Activated CD4-positive, CD25-positive, alpha-beta regulatory T cell treated with anti-CD3 and anti-CD28 coated beads, Interleukin-2, amount 50 U/mL, for 24 hours (primary cell): ENCODE results near the gene CPT1B.
"Not testable (repeated sequence)": the region's sequence is repeated elsewhere in the genome, so short reads cannot be mapped to it uniquely, and the experiment has no call there.

Experiments used
- ATAC-seq, 2 donors: fragments of 150-1000 bp; cut with Tn5 transposase; one replicate each; pipeline ENCODE4 v1.10.0; 2021; ENCODE audit warnings: mild to moderate bottlenecking in 1 of 2, moderate library complexity in 1 of 2

The CPT1B gene

GRCh38 chr22:50544078-50544745, 34.0 kb downstream of the CPT1B start:
- peak; percentile 25 to 39 for ATAC-seq

GRCh38 chr22:50542416-50542927, 35.8 kb downstream of the CPT1B start:
- ATAC-seq = peak; percentile 5 to 23

- ATAC-seq = peak; percentile 7 to 13
Observed at GRCh38 chr22:50541667-50542026, 36.6 kb downstream of the CPT1B start.

- ATAC-seq = no peak
Observed at GRCh38 chr22:50540381-50540780, 37.8 kb downstream of the CPT1B start.

- no peak for ATAC-seq
Observed at GRCh38 chr22:50537765-50538164, 40.5 kb downstream of the CPT1B start.

- ATAC-seq = no peak
Observed at GRCh38 chr22:50536226-50536625, 42.0 kb downstream of the CPT1B start.

- ATAC-seq = no peak
Observed at GRCh38 chr22:50535113-50535512, 43.1 kb downstream of the CPT1B start.

GRCh38 chr22:50533856-50534711, 44.1 kb downstream of the CPT1B start:
- not testable (repeated sequence) for ATAC-seq

GRCh38 chr22:50532824-50533796, 45.1 kb downstream of the CPT1B start:
- ATAC-seq = no peak

GRCh38 chr22:50531962-50532674, 46.1 kb downstream of the CPT1B start:
- no peak for ATAC-seq

- peak; percentile 49 to 53 for ATAC-seq
Observed at GRCh38 chr22:50531546-50531961, 46.7 kb downstream of the CPT1B start.

GRCh38 chr22:50530877-50531545, 47.2 kb downstream of the CPT1B start:
- peak; percentile 46 to 55 for ATAC-seq

GRCh38 chr22:50530580-50530876, 47.7 kb downstream of the CPT1B start:
- ATAC-seq = peak in 1 of 2 donors; percentile 1

GRCh38 chr22:50529897-50530579, 48.2 kb downstream of the CPT1B start, which contains the start of gene TYMP:
Gene TYMP (minus strand): TSS chr22:50530012. CDS start chr22:50529709, 303 bp downstream.
- peak; percentile 18 to 26 for ATAC-seq

- no peak for ATAC-seq
Observed at GRCh38 chr22:50529416-50529896, 48.8 kb downstream of the CPT1B start.

- no peak for ATAC-seq
Observed at GRCh38 chr22:50528682-50529415, 49.4 kb downstream of the CPT1B start.

- ATAC-seq = no peak
Observed at GRCh38 chr22:50527921-50528681, 50.1 kb downstream of the CPT1B start.

- ATAC-seq = peak in 1 of 2 donors; percentile 3
Observed at GRCh38 chr22:50526834-50527801, 51.1 kb downstream of the CPT1B start.
